Hepatocyte (in vitro differentiated cells): ENCODE results near the gene CDC14B.

Experiments used
- EZH2 ChIP-seq: fragments of 200-600 bp; sonication (generic); IDR thresholded peaks from 2 replicates; pipeline ENCODE4 v1.6.1; 2016; ENCODE audit warnings: antibody characterized with exemption, mild to moderate bottlenecking, borderline replicate concordance
- EZH2phosphoT487 ChIP-seq: fragments of 200-600 bp; sonication (generic); IDR thresholded peaks from one replicate; pipeline ENCODE4 v1.6.1; 2018; ENCODE audit warnings: antibody characterized with exemption, mild to moderate bottlenecking, low read depth, moderate library complexity; ENCODE audit not compliant: unreplicated experiment, severe bottlenecking
- TF ChIP-seq, protein P1 (sequence below): fragments of 200-600 bp; sonication (generic); IDR thresholded peaks from 2 replicates; pipeline ENCODE4 v1.5.1; 2016; ENCODE audit warnings: antibody characterized with exemption, mild to moderate bottlenecking; ENCODE audit not compliant: poor library complexity

DNA sequence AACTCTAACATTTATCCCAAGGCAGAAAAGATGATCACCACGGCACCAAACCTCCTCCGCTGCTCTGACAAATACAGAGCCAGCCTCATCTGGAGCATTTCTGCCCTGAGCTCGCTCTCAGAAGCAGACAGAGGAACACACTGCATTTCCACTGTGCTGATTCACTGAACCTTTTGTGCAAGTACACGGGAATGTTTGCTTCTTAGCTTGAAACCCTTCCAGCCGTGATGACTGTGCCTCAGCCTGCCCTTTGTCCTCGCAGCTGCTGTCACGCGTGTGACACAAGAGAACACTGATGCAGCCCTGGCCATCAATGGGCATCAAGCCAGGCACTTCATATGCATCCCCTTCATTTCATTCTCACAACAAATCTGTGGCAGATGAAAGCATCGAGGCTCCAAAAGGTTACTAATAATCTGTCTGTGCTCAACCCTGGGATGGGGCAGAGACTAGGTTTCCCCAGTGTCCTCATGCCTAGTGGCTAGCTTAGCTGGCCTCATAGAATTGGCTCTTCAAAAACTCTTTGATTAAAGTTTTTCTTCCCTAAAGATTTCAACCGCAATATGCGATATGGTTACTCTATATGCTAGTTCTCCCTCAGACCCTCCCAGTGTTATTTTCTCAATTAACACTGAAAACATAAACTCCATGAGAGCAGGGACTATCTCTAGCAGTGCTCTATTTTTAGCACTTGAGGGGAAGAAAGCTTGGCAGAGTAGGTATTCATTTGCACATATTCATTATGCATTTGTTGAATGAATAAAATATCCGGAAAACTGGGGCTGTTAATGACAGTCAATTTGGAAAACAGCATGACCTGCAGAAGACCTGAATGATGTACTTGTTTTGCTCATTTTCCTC is 7.3 kb downstream of the CDC14B start:
- TF ChIP-seq, protein P1, sequence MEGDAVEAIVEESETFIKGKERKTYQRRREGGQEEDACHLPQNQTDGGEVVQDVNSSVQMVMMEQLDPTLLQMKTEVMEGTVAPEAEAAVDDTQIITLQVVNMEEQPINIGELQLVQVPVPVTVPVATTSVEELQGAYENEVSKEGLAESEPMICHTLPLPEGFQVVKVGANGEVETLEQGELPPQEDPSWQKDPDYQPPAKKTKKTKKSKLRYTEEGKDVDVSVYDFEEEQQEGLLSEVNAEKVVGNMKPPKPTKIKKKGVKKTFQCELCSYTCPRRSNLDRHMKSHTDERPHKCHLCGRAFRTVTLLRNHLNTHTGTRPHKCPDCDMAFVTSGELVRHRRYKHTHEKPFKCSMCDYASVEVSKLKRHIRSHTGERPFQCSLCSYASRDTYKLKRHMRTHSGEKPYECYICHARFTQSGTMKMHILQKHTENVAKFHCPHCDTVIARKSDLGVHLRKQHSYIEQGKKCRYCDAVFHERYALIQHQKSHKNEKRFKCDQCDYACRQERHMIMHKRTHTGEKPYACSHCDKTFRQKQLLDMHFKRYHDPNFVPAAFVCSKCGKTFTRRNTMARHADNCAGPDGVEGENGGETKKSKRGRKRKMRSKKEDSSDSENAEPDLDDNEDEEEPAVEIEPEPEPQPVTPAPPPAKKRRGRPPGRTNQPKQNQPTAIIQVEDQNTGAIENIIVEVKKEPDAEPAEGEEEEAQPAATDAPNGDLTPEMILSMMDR: no peak
- TF ChIP-seq EZH2phosphoT487 (no peak), EZH2 (no peak)
